Motor neuron (in vitro differentiated cells): ENCODE results near the gene WWTR1. TPM values are rescaled to one million over a fixed set of nuclear protein-coding genes. Genes with fewer than 3 reads are reported as not detected.

Source experiments
- ATAC-seq, 8 experiments: fragments of 200-7000 bp; cut with Tn5 transposase; replicated peaks in 6 of 8; 2 replicates each; pipeline ENCODE4 v1.8.0; 2021; ENCODE audit warnings: mild to moderate bottlenecking in 8 of 8, moderate library complexity in 8 of 8
- H3K27ac ChIP-seq, 2 donors: fragments of 250-450 bp; sonication (Bioruptor Pico); 2 replicates each; pipeline ENCODE4 v1.9.0; 2021; ENCODE audit warnings: antibody characterized with exemption in 2 of 2, mild to moderate bottlenecking in 2 of 2, moderate library complexity in 1 of 2
- H3K4me1 ChIP-seq, 2 donors: fragments of 250-450 bp; sonication (Bioruptor Pico); replicated peaks in 1 of 2; 2 replicates each; pipeline ENCODE4 v1.6.1; 2021; ENCODE audit warnings: antibody characterized with exemption in 2 of 2, mild to moderate bottlenecking in 2 of 2, moderate library complexity in 1 of 2
- H3K4me3 ChIP-seq, 5 donors: fragments of 250-450 bp; sonication (Bioruptor Pico); 2 replicates each; pipeline ENCODE4 v1.9.0; 2021; ENCODE audit warnings: antibody characterized with exemption in 5 of 5, mild to moderate bottlenecking in 5 of 5, moderate library complexity in 4 of 5
- WGBS, 10 experiments: fragments of 450-650 bp; shearing (Covaris generic); methylation state at CpG; one replicate each; pipeline ENCODE4 v1.0.0; 2022; 5-methylcytosine and 5-hydroxymethylcytosine counted together
- in situ Hi-C, 9 experiments: fragments of 400-800 bp; cut with MboI; loops; one replicate each; pipeline ENCODE4 v1.15.0; 2021; ENCODE audit warnings: low sequenced_read_pairs in 9 of 9, low pct_unique_long_range_greater_than_20kb in 2 of 9; ENCODE audit not compliant: unreplicated experiment in 9 of 9
- total RNA-seq, 8 experiments: library from RNA; unstranded; fragments of 300-600 nt; gene quantifications; 2 replicates each; pipeline versions ENCODE4 v1.2.3 to v1.2.4, GENCODE V29; 2022

WWTR1 gene
- total RNA-seq, 8 experiments from 2014 or later = 3.1 to 267 (median 29.7) TPM

GRCh38 chr3:149670742-149671492 is 13.1 kb upstream of the WWTR1 start:
- ATAC-seq = peak in 2 of 8 experiments; percentile 25 to 41
- no peak overlapping the region for H3K4me3 ChIP-seq
- 20 to 100% (median 47%) methylated on average over 1 to 9 of the region's 10 CpGs for WGBS, 10 experiments
- H3K4me1 ChIP-seq = peaks cover 0 to 3% of the 10 kb centered on the region in 2 donors
- in situ Hi-C loops = no loop called here
- no peak overlapping the region for H3K27ac ChIP-seq

GRCh38 chr3:149667576-149667975 is 9.8 kb upstream of the WWTR1 start:
- peaks cover 0 to 3% of the 10 kb centered on the region in 2 donors for H3K4me1 ChIP-seq
- H3K27ac ChIP-seq = no peak overlapping the region
- H3K4me3 ChIP-seq = no peak overlapping the region
- in situ Hi-C loops = no loop called here
- ATAC-seq = no peak
- WGBS, 10 experiments = 30 to 86% (median 78%) methylated on average over 1 to 2 of the region's 2 CpGs; no CpG with 5 or more reads in 4 of the 10 experiments

- Histone ChIP-seq H3K4me1 (peaks cover under 1 to 2% of the 10 kb centered on the region in 2 donors), H3K4me3 (no peak overlapping the region), H3K27ac (no peak overlapping the region)
- ATAC-seq = no peak
- in situ Hi-C loops = no loop called here
- 80 to 100% (median 100%) methylated on average over 1 of the region's 1 CpG; no CpG with 5 or more reads in 5 of the 10 experiments for WGBS, 10 experiments
Measured at GRCh38 chr3:149663966-149664365, 6.1 kb upstream of the WWTR1 start.

GRCh38 chr3:149662240-149662887 is 4.5 kb upstream of the WWTR1 start:
- H3K4me3 ChIP-seq = no peak overlapping the region
- H3K4me1 ChIP-seq = peaks cover 6 to 7% of the 10 kb centered on the region in 2 donors
- ATAC-seq = peak in 1 of 8 experiments; percentile 3
- 13 to 100% (median 91%) methylated on average over 1 to 4 of the region's 4 CpGs; no CpG with 5 or more reads in 1 of the 10 experiments for WGBS, 10 experiments
- no peak overlapping the region for H3K27ac ChIP-seq
- in situ Hi-C loops = no loop called here

GRCh38 chr3:149660462-149660861 is 2.6 kb upstream of the WWTR1 start:
- in situ Hi-C loops = no loop called here
- 0 to 100% (median 100%) methylated on average over 1 of the region's 1 CpG; no CpG with 5 or more reads in 3 of the 10 experiments for WGBS, 10 experiments
- no peak overlapping the region for H3K27ac ChIP-seq
- H3K4me3 ChIP-seq = no peak overlapping the region
- no peak for ATAC-seq
- peaks cover 9 to 12% of the 10 kb centered on the region in 2 donors for H3K4me1 ChIP-seq

DNA sequence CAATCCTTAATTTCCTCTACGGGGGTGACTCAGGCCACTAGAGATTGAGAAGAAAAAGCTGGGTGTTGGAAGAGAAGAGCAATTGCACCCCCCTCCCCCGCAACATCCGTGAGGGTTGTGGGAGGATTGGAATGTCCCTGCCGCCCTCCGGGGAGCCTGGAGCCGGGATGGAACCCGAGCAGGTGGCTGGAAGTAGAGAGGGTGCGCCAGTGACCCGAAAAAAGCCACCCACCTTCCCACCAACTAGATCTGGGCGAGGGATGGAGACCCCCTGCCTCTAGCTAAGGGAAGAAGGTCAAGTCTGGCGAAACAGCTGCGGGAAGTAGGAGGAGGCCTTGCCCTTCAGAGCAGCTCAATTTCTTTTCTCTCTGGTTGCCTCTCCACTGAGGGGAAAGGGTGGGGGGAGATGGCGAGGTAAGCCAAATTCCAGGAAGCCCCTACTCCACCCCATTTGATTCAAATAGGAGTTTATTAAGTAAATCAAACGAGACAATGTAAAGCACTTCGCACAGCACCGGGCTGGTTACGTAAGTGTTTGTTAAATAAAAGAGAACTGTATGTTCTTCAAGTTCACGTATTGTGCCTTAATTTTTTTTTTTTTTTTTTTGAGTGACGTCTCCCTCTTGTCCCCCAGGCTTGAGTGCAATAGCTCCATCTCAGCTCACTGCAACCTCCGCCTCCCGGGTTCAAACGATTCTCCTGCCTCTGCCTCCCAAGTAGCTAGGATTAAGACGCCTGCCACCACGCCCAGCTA is 1.1 kb upstream of the WWTR1 start:
- H3K4me1 ChIP-seq = peaks cover 9 to 12% of the 10 kb centered on the region in 2 donors
- peak overlapping the region; percentile 32 to 48 (median 41) for H3K4me3 ChIP-seq
- ATAC-seq = peak; percentile 2 to 31 (median 12)
- in situ Hi-C loops = no loop called here
- H3K27ac ChIP-seq = peak overlapping the region in 1 of 2 donors; percentile 89
- 33 to 79% (median 67%) methylated on average over 3 to 13 of the region's 24 CpGs; no CpG with 5 or more reads in 2 of the 10 experiments for WGBS, 10 experiments

DNA sequence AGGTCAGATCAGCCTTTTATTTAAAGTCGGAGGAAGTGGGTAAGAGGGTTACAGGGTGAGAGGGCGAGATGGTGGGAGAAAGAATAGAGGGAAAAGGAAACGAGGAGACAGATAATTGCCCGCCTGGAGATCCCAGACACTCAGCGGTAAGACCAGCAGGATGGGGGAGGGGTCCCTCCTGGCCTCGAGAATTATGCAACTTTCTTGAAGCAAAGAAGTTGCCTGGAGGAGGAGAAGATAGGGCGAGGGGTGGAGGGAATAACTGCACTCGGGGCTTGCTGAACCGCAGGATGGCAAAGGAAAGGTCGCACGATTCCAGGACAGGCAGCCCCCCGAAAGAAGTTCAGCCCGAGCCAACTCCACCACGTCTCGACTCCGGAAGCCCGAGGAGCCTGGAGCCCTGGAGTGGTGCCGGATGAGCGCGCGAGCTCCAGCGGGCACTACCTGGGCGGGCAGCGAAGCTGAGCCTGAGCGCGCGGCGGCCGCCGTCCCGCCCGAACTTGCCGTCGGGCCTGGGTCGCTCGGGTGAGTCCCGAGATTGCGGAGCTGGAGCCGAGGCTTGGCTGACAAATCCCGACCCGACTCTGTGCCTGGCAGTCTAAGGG is 402 bp downstream of the WWTR1 start:
- Histone ChIP-seq H3K27ac (no peak overlapping the region), H3K4me1 (peaks cover 9 to 12% of the 10 kb centered on the region in 2 donors), H3K4me3 (peak overlapping the region; percentile 32 to 48 (median 41))
- ATAC-seq = peak; percentile 1 to 56 (median 28)
- 0 to 6% (median 1%) methylated on average over 1 to 18 of the region's 41 CpGs; no CpG with 5 or more reads in 4 of the 10 experiments for WGBS, 10 experiments
- in situ Hi-C loops = no loop called here

GRCh38 chr3:149655826-149656574 is 1.8 kb downstream of the WWTR1 start:
- ATAC-seq = no peak
- in situ Hi-C loops = no loop called here
- H3K4me1 ChIP-seq = peaks cover 9 to 12% of the 10 kb centered on the region in 2 donors
- H3K27ac ChIP-seq = no peak overlapping the region
- WGBS, 10 experiments = 0 to 58% (median 17%) methylated on average over 1 to 2 of the region's 2 CpGs; no CpG with 5 or more reads in 3 of the 10 experiments
- peak overlapping the region in 4 of 5 donors; percentile 40 to 48 (median 42) for H3K4me3 ChIP-seq

GRCh38 chr3:149654188-149654601 is 3.6 kb downstream of the WWTR1 start:
- Histone ChIP-seq H3K4me3 (no peak overlapping the region), H3K27ac (no peak overlapping the region), H3K4me1 (peaks cover 9 to 12% of the 10 kb centered on the region in 2 donors)
- in situ Hi-C loops = no loop called here
- ATAC-seq = no peak

- no peak overlapping the region for H3K4me3 ChIP-seq
- no peak overlapping the region for H3K27ac ChIP-seq
- no peak for ATAC-seq
- peaks cover 4 to 5% of the 10 kb centered on the region in 2 donors for H3K4me1 ChIP-seq
- 29 to 100% (median 66%) methylated on average over 1 to 2 of the region's 2 CpGs; no CpG with 5 or more reads in 2 of the 10 experiments for WGBS, 10 experiments
- in situ Hi-C loops = no loop called here
Measured at GRCh38 chr3:149653564-149653963, 4.3 kb downstream of the WWTR1 start.

DNA sequence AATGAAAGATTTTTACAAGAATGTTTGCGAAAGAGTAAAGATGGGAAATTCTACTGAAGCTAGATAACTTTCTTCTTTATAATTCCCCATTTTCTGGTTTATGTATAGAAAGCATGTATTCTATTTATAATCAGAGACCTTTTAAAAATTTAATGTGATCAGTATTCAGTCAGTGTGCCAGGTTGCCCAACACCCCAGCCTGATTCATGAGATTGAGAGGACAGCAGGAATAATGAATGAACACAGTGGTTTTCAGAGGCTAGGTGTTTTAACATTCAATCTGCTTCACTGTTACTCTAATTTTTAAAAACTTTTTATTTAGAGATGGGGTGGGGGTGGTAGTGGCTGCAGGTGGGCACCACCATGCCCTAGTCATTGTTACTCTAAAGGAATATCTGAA is 4.7 kb downstream of the WWTR1 start:
- no peak for ATAC-seq
- Histone ChIP-seq H3K4me1 (peaks cover 2 to 4% of the 10 kb centered on the region in 2 donors), H3K4me3 (no peak overlapping the region), H3K27ac (no peak overlapping the region)
- in situ Hi-C loops = no loop called here
- 89 to 100% (median 100%) methylated on average over 1 of the region's 1 CpG; no CpG with 5 or more reads in 2 of the 10 experiments for WGBS, 10 experiments

GRCh38 chr3:149650828-149651227 is 7.0 kb downstream of the WWTR1 start:
- H3K27ac ChIP-seq = no peak overlapping the region
- H3K4me3 ChIP-seq = no peak overlapping the region
- in situ Hi-C loops = no loop called here
- WGBS, 10 experiments = 89 to 100% (median 100%) methylated on average over 1 of the region's 1 CpG; no CpG with 5 or more reads in 3 of the 10 experiments
- peaks cover 0 to 2% of the 10 kb centered on the region in 2 donors for H3K4me1 ChIP-seq
- no peak for ATAC-seq
